Vagina (tissue), 2 donors: ENCODE measurements around the gene ISG20. TPM values are rescaled to one million over a fixed set of nuclear protein-coding genes. Genes with fewer than 3 reads are reported as not detected.
"Not testable (repeated sequence)": the region's sequence is repeated elsewhere in the genome, so short reads cannot be mapped to it uniquely, and the experiment has no call there.

Experiments
- DNase-seq, 2 donors: peaks; one replicate each; pipeline ENCODE4 v3.0.0-alpha.2; 2017; ENCODE audit errors: extremely low spot score in 2 of 2
- H3K27ac ChIP-seq: fragments of 200-600 bp; sonication (generic); one replicate; pipeline ENCODE4 v1.5.1; 2019
- H3K27me3 ChIP-seq: fragments of 200-600 bp; sonication (generic); one replicate; pipeline ENCODE4 v1.5.1; 2019
- H3K36me3 ChIP-seq, 2 donors: fragments of 200-600 bp; sonication (generic); one replicate each; pipeline ENCODE4 v1.5.1; 2017 to 2019
- H3K4me1 ChIP-seq: fragments of 200-600 bp; sonication (generic); one replicate; pipeline ENCODE4 v1.5.1; 2019
- H3K4me3 ChIP-seq, 2 donors: fragments of 200-600 bp; sonication (generic); 1 replicate in 1 of 2; 2 replicates in 1 of 2; pipeline ENCODE4 v1.5.1; 2016 to 2019
- H3K9me3 ChIP-seq: fragments of 200-600 bp; sonication (generic); one replicate; pipeline ENCODE4 v1.5.1; 2019
- POLR2A ChIP-seq, 2 donors: fragments of 450-650 bp; IDR thresholded peaks; one replicate each; pipeline ENCODE4 v1.6.1; 2017; ENCODE audit warnings: antibody characterized with exemption in 2 of 2, mild to moderate bottlenecking in 2 of 2, moderate library complexity in 2 of 2
- POLR2AphosphoS5 ChIP-seq, 2 donors: sonication (generic); formaldehyde crosslinking; IDR thresholded peaks; one replicate each; pipeline ENCODE4 v1.9.0; 2017; ENCODE audit warnings: antibody characterized with exemption in 2 of 2, mild to moderate bottlenecking in 2 of 2, low read depth in 1 of 2; ENCODE audit not compliant: insufficient read depth in 1 of 2
- intact Hi-C: fragments of 100-400 bp; cut with DNase I; formaldehyde crosslinking; loops from one replicate; pipeline ENCODE4 v1.15.1; 2023
- total RNA-seq: library from RNA; depleted of rRNA; stranded (reverse); fragments of >200 nt; gene quantifications from one replicate; pipeline ENCODE4 v1.2.3, GENCODE V29; 2016
- TF ChIP-seq, protein P1 (sequence below), 3 experiments: fragments of 450-650 bp in 2 of 3; fragments of 200-600 bp in 1 of 3; sonication (generic) in 1 of 3; IDR thresholded peaks; one replicate each; pipeline ENCODE4 v1.5.1; 2017 to 2019; ENCODE audit warnings: antibody characterized with exemption in 3 of 3, mild to moderate bottlenecking in 2 of 3, moderate library complexity in 2 of 3

Gene ISG20
- total RNA-seq, 1 donor from 2014 or later = 15.7 TPM

DNA sequence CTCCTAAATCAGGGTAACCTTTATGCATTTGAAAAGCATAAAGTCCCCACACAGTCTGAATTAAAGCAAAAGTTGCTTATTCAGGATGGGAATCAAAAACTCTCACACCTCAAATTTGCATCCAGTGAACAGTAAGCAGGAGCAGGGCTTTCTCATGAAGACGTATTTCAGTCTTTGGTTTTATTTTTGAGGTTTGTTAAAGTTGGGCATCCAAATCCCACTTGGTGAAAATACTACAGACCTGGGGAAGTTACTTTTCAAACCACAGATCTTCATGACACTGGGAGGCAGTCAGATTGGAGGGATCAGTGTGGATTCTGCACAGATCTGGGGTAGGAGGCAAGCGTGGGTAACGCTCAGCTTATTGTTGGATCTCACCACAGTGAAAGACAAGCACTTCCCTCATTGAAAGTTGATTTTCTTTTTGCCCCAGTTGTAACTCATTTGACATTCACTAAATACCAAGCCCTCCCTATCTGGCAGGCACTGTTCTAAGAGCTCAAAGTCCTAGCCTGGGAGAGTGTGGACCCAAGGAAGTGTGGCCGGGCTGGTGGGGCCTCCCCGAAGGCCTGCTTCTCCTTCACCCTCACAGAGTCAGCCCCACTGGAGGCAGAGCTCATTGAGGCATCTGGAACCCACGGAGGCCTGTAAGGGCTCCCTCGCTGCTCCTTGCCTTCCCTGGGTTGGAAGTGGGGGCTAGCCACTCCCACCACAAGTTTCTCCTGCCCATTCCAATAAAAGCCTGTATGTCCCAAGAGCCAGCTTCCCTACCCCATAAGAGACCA, 783 bp upstream of the ISG20 start:
- Histone ChIP-seq H3K9me3 (no peaks in the 10 kb centered on the region), H3K27me3 (no peaks in the 10 kb centered on the region), H3K4me1 (peaks cover 29% of the 10 kb centered on the region), H3K36me3 (no peaks in the 10 kb centered on the region), H3K27ac (peak overlapping the region; percentile 96), H3K4me3 (peak overlapping the region; percentile 43 to 45)
- intact Hi-C loops = no loop called here
- no peak for TF ChIP-seq POLR2A (IDR thresholded peaks at IDR 0.05)
- TF ChIP-seq, protein P1, sequence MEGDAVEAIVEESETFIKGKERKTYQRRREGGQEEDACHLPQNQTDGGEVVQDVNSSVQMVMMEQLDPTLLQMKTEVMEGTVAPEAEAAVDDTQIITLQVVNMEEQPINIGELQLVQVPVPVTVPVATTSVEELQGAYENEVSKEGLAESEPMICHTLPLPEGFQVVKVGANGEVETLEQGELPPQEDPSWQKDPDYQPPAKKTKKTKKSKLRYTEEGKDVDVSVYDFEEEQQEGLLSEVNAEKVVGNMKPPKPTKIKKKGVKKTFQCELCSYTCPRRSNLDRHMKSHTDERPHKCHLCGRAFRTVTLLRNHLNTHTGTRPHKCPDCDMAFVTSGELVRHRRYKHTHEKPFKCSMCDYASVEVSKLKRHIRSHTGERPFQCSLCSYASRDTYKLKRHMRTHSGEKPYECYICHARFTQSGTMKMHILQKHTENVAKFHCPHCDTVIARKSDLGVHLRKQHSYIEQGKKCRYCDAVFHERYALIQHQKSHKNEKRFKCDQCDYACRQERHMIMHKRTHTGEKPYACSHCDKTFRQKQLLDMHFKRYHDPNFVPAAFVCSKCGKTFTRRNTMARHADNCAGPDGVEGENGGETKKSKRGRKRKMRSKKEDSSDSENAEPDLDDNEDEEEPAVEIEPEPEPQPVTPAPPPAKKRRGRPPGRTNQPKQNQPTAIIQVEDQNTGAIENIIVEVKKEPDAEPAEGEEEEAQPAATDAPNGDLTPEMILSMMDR (IDR thresholded peaks at IDR 0.05) = no peak
- TF ChIP-seq POLR2AphosphoS5 (IDR thresholded peaks at IDR 0.05; ENCODE audit: insufficient read depth in 1 of 2, low read depth in 1 of 2) = no peak
- DNase-seq = no peak

- Histone ChIP-seq H3K4me1 (peaks cover 24% of the 10 kb centered on the region), H3K27me3 (no peaks in the 10 kb centered on the region), H3K36me3 (no peaks in the 10 kb centered on the region), H3K9me3 (no peaks in the 10 kb centered on the region), H3K4me3 (no peak overlapping the region), H3K27ac (no peak overlapping the region)
- intact Hi-C loops = no loop called here
- TF ChIP-seq POLR2A (IDR thresholded peaks at IDR 0.05) (no peak), POLR2AphosphoS5 (IDR thresholded peaks at IDR 0.05; ENCODE audit: insufficient read depth in 1 of 2, low read depth in 1 of 2) (no peak)
- DNase-seq = no peak
Measured at GRCh38 chr15:88641959-88642452, 3.2 kb downstream of the ISG20 start.

GRCh38 chr15:88642514-88642913, 3.7 kb downstream of the ISG20 start:
- H3K9me3 ChIP-seq, H3K4me3 ChIP-seq, DNase-seq, H3K36me3 ChIP-seq, H3K27me3 ChIP-seq, intact Hi-C loops, H3K27ac ChIP-seq: not testable (repeated sequence)
- peaks cover 24% of the 10 kb centered on the region for H3K4me1 ChIP-seq

DNA sequence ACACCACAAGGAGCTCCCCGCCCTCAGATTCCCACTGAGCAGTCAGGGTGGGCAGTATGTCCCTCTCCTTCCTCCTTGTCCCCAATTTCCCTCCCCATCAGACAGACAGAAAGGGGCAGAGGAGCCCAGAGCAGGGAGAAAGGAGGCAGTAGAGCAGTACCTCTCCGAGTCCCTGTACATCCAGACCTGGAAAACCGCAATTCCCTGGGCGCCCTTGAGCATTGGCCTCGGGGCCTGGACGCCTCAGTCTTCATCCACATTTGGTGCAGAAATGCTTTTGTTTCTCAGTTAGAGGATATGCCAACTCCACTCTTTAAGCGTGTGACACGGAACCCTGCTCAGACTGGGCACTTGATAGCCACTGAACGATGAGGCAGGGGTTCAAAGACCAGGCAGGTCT, 5.9 kb downstream of the ISG20 start:
- H3K4me1 ChIP-seq = peaks cover 21% of the 10 kb centered on the region
- DNase-seq = no peak
- intact Hi-C loops = no loop called here
- H3K36me3 ChIP-seq = no peaks in the 10 kb centered on the region
- no peak overlapping the region for H3K27ac ChIP-seq
- H3K27me3 ChIP-seq = no peaks in the 10 kb centered on the region
- no peaks in the 10 kb centered on the region for H3K9me3 ChIP-seq
- H3K4me3 ChIP-seq = no peak overlapping the region
- TF ChIP-seq, protein P1 (IDR thresholded peaks at IDR 0.05) = no peak
- TF ChIP-seq POLR2AphosphoS5 (IDR thresholded peaks at IDR 0.05; ENCODE audit: insufficient read depth in 1 of 2, low read depth in 1 of 2) (no peak), POLR2A (IDR thresholded peaks at IDR 0.05) (no peak)

GRCh38 chr15:88645171-88646087, 6.6 kb downstream of the ISG20 start:
- H3K4me3 ChIP-seq = no peak overlapping the region
- DNase-seq = no peak

More at GRCh38 chr15:88645171-88646087, 6.6 kb downstream of the ISG20 start:
- intact Hi-C loops = no loop called here
- Histone ChIP-seq H3K36me3 (no peaks in the 10 kb centered on the region), H3K27me3 (no peaks in the 10 kb centered on the region), H3K9me3 (no peaks in the 10 kb centered on the region), H3K27ac (no peak overlapping the region), H3K4me1 (peaks cover 14% of the 10 kb centered on the region)
- TF ChIP-seq, protein P1 (IDR thresholded peaks at IDR 0.05) = no peak
- TF ChIP-seq POLR2AphosphoS5 (IDR thresholded peaks at IDR 0.05; ENCODE audit: insufficient read depth in 1 of 2, low read depth in 1 of 2) (no peak), POLR2A (IDR thresholded peaks at IDR 0.05) (no peak)
